ENCODE data around the gene TSSC4.

The TSSC4 gene

DNA sequence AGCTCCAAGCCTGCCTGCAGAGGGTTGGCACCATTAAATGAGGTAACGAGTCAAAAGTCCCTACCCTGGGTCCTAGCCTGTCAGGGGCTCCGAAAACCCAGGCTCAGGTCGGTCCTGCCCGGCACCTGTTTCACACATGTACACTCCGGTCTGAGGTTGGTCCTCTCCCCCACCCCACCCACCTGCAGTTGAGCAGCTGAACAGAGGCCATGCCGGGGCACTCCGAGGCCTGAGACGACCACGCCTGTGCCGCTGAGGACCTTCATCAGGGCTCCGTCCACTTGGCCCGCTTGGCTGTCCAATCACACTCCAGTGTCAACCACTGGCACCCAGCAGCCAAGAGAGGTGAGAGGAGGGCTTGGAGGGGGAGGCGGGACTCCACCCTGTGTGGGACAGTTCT lies 1.6 kb downstream of the TSSC4 start:
- ChIA-PET CTCF (interaction anchor here (0.6 to 4.2 kb wide), 6 partner anchors 18 to 1569 kb away, joined by 3 to 29 read pairs (median 4); partner anchors contain the start of gene CD151), POLR2A (interaction anchor here (3.3 kb wide), 1 partner anchor 25 kb away, joined by 64 read pairs; the partner anchor contains the start of gene CD81)
- Histone ChIP-seq H3K4me3 (ENCODE audit: low read depth, low read length) (peak overlapping the region; percentile 99; the same call in 1 of the 2 replicates), H3K9me3 (ENCODE audit: control insufficient read depth, insufficient read depth, low read depth, low read length) (no peaks in the 10 kb centered on the region), H3K27ac (ENCODE audit: extremely low read depth, low read depth, low read length) (no peak overlapping the region), H3K36me3 (ENCODE audit: control insufficient read depth in 2 of 2, insufficient read depth in 1 of 2, low read length in 2 of 2) (peaks cover 0 to 40% of the 10 kb centered on the region in 2 experiments; a peak in 1 of 3 replicates), H3K4me1 (ENCODE audit: control insufficient read depth, insufficient read depth, low read length) (no peaks in the 10 kb centered on the region)
- no peak for TF ChIP-seq ZNF341 (tag by site-specific recombination; IDR thresholded peaks at IDR 0.05; ENCODE audit: low read depth)
- no peak for TF ChIP-seq BCL11B (tag by site-specific recombination; IDR thresholded peaks at IDR 0.05; ENCODE audit: low read depth)
- no peak for TF ChIP-seq ZNF280D (tag by site-specific recombination; IDR thresholded peaks at IDR 0.05)
- TF ChIP-seq, protein P1, sequence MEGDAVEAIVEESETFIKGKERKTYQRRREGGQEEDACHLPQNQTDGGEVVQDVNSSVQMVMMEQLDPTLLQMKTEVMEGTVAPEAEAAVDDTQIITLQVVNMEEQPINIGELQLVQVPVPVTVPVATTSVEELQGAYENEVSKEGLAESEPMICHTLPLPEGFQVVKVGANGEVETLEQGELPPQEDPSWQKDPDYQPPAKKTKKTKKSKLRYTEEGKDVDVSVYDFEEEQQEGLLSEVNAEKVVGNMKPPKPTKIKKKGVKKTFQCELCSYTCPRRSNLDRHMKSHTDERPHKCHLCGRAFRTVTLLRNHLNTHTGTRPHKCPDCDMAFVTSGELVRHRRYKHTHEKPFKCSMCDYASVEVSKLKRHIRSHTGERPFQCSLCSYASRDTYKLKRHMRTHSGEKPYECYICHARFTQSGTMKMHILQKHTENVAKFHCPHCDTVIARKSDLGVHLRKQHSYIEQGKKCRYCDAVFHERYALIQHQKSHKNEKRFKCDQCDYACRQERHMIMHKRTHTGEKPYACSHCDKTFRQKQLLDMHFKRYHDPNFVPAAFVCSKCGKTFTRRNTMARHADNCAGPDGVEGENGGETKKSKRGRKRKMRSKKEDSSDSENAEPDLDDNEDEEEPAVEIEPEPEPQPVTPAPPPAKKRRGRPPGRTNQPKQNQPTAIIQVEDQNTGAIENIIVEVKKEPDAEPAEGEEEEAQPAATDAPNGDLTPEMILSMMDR (tag by site-specific recombination; IDR thresholded peaks at IDR 0.05) = no peak
- TF ChIP-seq ZNF184 (tag by site-specific recombination; IDR thresholded peaks at IDR 0.05) = no peak
- TF ChIP-seq ZBTB48 (tag by site-specific recombination; IDR thresholded peaks at IDR 0.05) = no peak
- no peak for TF ChIP-seq ZNF560 (tag by site-specific recombination; IDR thresholded peaks at IDR 0.05; ENCODE audit: borderline replicate concordance)
- no peak for TF ChIP-seq INSM2 (tag by site-specific recombination; IDR thresholded peaks at IDR 0.05)
- no peak for TF ChIP-seq ZNF302 (tag by site-specific recombination; IDR thresholded peaks at IDR 0.05; ENCODE audit: low read depth)

DNA sequence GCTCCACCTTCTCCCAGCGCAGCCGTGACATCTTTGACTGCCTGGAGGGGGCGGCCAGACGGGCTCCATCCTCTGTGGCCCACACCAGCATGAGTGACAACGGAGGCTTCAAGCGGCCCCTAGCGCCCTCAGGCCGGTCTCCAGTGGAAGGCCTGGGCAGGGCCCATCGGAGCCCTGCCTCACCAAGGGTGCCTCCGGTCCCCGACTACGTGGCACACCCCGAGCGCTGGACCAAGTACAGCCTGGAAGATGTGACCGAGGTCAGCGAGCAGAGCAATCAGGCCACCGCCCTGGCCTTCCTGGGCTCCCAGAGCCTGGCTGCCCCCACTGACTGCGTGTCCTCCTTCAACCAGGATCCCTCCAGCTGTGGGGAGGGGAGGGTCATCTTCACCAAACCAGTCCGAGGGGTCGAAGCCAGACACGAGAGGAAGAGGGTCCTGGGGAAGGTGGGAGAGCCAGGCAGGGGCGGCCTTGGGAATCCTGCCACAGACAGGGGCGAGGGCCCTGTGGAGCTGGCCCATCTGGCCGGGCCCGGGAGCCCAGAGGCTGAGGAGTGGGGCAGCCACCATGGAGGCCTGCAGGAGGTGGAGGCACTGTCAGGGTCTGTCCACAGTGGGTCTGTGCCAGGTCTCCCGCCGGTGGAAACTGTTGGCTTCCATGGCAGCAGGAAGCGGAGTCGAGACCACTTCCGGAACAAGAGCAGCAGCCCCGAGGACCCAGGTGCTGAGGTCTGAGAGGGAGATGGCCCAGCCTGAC lies 2.5 kb downstream of the TSSC4 start:
- TF ChIP-seq ZNF596 (tag by site-specific recombination; IDR thresholded peaks at IDR 0.05) (no peak), ZNF302 (tag by site-specific recombination; IDR thresholded peaks at IDR 0.05; ENCODE audit: low read depth) (no peak), ZNF561 (tag by site-specific recombination; IDR thresholded peaks at IDR 0.05; ENCODE audit: borderline replicate concordance) (no peak)
- Histone ChIP-seq H3K9me3 (ENCODE audit: control insufficient read depth, insufficient read depth, low read depth, low read length) (no peaks in the 10 kb centered on the region), H3K36me3 (ENCODE audit: control insufficient read depth in 2 of 2, insufficient read depth in 1 of 2, low read length in 2 of 2) (peaks cover 0 to 34% of the 10 kb centered on the region in 2 experiments; a peak in 1 of 3 replicates), H3K27ac (ENCODE audit: extremely low read depth, low read depth, low read length) (no peak overlapping the region), H3K4me3 (ENCODE audit: low read depth, low read length) (no peak overlapping the region), H3K4me1 (ENCODE audit: control insufficient read depth, insufficient read depth, low read length) (no peaks in the 10 kb centered on the region)
- ChIA-PET CTCF (interaction anchor here (0.9 to 4.2 kb wide), 3 partner anchors 17 to 97 kb away, joined by 3 to 29 read pairs (median 27); no protein-coding TSS in a partner anchor), POLR2A (no interaction called here)

DNA sequence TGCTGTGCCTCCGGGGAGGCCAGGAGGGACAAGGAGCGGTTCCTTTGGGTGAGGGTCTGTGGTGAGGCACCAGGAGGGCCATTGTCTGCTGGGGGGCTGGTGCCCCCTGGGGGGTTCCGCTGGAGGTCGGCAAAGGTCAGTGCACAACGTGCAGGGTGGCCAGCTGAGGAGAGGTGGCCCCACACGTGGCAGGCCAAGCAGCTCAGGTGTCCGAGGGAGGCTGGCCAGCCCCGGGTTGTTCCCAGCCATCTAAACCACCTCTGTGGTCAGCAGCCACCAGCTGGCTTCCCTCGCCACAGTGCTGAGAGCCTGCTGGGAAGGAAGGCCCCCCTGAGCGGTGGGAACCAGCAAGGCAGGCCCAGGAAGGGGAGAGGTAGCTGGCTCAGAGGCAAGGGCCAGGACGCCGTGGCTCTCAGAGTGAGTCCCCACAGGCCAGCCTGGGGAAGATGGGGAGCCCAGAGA lies 4.2 kb downstream of the TSSC4 start:
- ChIA-PET POLR2A (no interaction called here), CTCF (interaction anchor here (3.1 kb wide), 1 partner anchor 15 kb away, joined by 8 read pairs; no protein-coding TSS in a partner anchor)
- Histone ChIP-seq H3K9me3 (ENCODE audit: control insufficient read depth, insufficient read depth, low read depth, low read length) (no peaks in the 10 kb centered on the region), H3K4me1 (ENCODE audit: control insufficient read depth, insufficient read depth, low read length) (no peaks in the 10 kb centered on the region), H3K36me3 (ENCODE audit: control insufficient read depth in 2 of 2, insufficient read depth in 1 of 2, low read length in 2 of 2) (peaks cover 0 to 28% of the 10 kb centered on the region in 2 experiments; a peak in 1 of 3 replicates), H3K4me3 (ENCODE audit: low read depth, low read length) (no peak overlapping the region), H3K27ac (ENCODE audit: extremely low read depth, low read depth, low read length) (no peak overlapping the region)
- TF ChIP-seq BCL11B (tag by site-specific recombination; IDR thresholded peaks at IDR 0.05; ENCODE audit: low read depth) (no peak), ZNF202 (tag by site-specific recombination; IDR thresholded peaks at IDR 0.05; ENCODE audit: borderline replicate concordance) (no peak), HOXC10 (CRISPR knock-in tag; IDR thresholded peaks at IDR 0.05) (no peak), ZNF501 (tag by site-specific recombination; IDR thresholded peaks at IDR 0.05) (no peak), ZNF169 (tag by site-specific recombination; IDR thresholded peaks at IDR 0.05) (no peak), HOXD13 (CRISPR knock-in tag; IDR thresholded peaks at IDR 0.05; ENCODE audit: borderline replicate concordance) (no peak), YY1 (tag by site-specific recombination; IDR thresholded peaks at IDR 0.05) (no peak), GLIS1 (tag by site-specific recombination; IDR thresholded peaks at IDR 0.05) (0 out of 2 replicates have a peak, but pooled peaks have one; percentile 33), ZNF341 (tag by site-specific recombination; IDR thresholded peaks at IDR 0.05; ENCODE audit: low read depth) (peak; percentile 17; the same call in 1 of the 2 replicates), ZNF747 (tag by site-specific recombination; IDR thresholded peaks at IDR 0.05) (no peak), GLIS2 (tag by site-specific recombination; IDR thresholded peaks at IDR 0.05) (peak; percentile 66), ZIC2 (tag by site-specific recombination; IDR thresholded peaks at IDR 0.05) (peak; percentile 26)
- TF ChIP-seq, protein P2, sequence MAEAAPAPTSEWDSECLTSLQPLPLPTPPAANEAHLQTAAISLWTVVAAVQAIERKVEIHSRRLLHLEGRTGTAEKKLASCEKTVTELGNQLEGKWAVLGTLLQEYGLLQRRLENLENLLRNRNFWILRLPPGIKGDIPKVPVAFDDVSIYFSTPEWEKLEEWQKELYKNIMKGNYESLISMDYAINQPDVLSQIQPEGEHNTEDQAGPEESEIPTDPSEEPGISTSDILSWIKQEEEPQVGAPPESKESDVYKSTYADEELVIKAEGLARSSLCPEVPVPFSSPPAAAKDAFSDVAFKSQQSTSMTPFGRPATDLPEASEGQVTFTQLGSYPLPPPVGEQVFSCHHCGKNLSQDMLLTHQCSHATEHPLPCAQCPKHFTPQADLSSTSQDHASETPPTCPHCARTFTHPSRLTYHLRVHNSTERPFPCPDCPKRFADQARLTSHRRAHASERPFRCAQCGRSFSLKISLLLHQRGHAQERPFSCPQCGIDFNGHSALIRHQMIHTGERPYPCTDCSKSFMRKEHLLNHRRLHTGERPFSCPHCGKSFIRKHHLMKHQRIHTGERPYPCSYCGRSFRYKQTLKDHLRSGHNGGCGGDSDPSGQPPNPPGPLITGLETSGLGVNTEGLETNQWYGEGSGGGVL (tag by site-specific recombination; IDR thresholded peaks at IDR 0.05) = no peak
